Stimulated activated CD8-positive, alpha-beta memory T cell treated with anti-CD3 and anti-CD28 coated beads, Interleukin-15, amount 100 ng/mL, for 24 hours (primary cell): Measurements from ENCODE around the gene ARHGDIB.

ENCODE experiments used
- DNase-seq: peaks from one replicate; pipeline ENCODE4 v3.0.0-alpha.2; 2020; ENCODE audit warnings: low read depth

ARHGDIB gene

GRCh38 chr12:14982991-14983390, 21.6 kb upstream of the ARHGDIB start:
- no peak for DNase-seq

- no peak for DNase-seq
Measured at GRCh38 chr12:14982562-14982961, 21.2 kb upstream of the ARHGDIB start.

- no peak for DNase-seq
Measured at GRCh38 chr12:14981049-14981448, 19.6 kb upstream of the ARHGDIB start.

- DNase-seq = no peak
Measured at GRCh38 chr12:14979468-14979867, 18.1 kb upstream of the ARHGDIB start.

GRCh38 chr12:14976658-14977057, 15.3 kb upstream of the ARHGDIB start:
- DNase-seq = no peak

GRCh38 chr12:14975457-14975856, 14.1 kb upstream of the ARHGDIB start:
- DNase-seq = no peak

GRCh38 chr12:14974633-14975032, 13.2 kb upstream of the ARHGDIB start:
- no peak for DNase-seq

GRCh38 chr12:14972816-14973215, 11.4 kb upstream of the ARHGDIB start, which contains the start of gene PDE6H:
Gene PDE6H (plus strand): TSS chr12:14973042. CDS start chr12:14978013, 4,971 bp downstream.
- DNase-seq = no peak

- DNase-seq = no peak
Measured at GRCh38 chr12:14970473-14970872, 9.1 kb upstream of the ARHGDIB start.

- DNase-seq = no peak
Measured at GRCh38 chr12:14968478-14968877, 7.1 kb upstream of the ARHGDIB start.

- DNase-seq = no peak
Measured at GRCh38 chr12:14965221-14965620, 3.8 kb upstream of the ARHGDIB start.

GRCh38 chr12:14964406-14964805, 3.0 kb upstream of the ARHGDIB start:
- DNase-seq = no peak

- DNase-seq = no peak
Measured at GRCh38 chr12:14963520-14963919, 2.1 kb upstream of the ARHGDIB start.

- no peak for DNase-seq
Measured at GRCh38 chr12:14962797-14963196, 1.4 kb upstream of the ARHGDIB start.

- no peak for DNase-seq
Measured at GRCh38 chr12:14962153-14962539, 745 bp upstream of the ARHGDIB start.

GRCh38 chr12:14960548-14961465, 594 bp downstream of the ARHGDIB start:
- DNase-seq = no peak

GRCh38 chr12:14959916-14960496, 1.4 kb downstream of the ARHGDIB start:
- no peak for DNase-seq

- DNase-seq = no peak
Measured at GRCh38 chr12:14959463-14959862, 1.9 kb downstream of the ARHGDIB start.

GRCh38 chr12:14959126-14959440, 2.3 kb downstream of the ARHGDIB start:
- no peak for DNase-seq

- no peak for DNase-seq
Measured at GRCh38 chr12:14958361-14959125, 2.9 kb downstream of the ARHGDIB start.

- DNase-seq = no peak
Measured at GRCh38 chr12:14957551-14958168, 3.7 kb downstream of the ARHGDIB start.

GRCh38 chr12:14956905-14957304, 4.5 kb downstream of the ARHGDIB start:
- DNase-seq = no peak
